Fibroblast of pulmonary artery (primary cell): Measurements from ENCODE around the gene BGLAP.

Source experiments
- DNase-seq: peaks from one replicate; pipeline ENCODE4 v3.0.0-alpha.2; 2010; ENCODE audit warnings: low read depth
- H3K4me3 ChIP-seq: replicated peaks from 2 replicates; pipeline ENCODE4 v1.5.1; 2011; ENCODE audit warnings: low read depth, mild to moderate bottlenecking, control low read depth, low read length, moderate library complexity
- TF ChIP-seq, protein P1 (sequence below): IDR thresholded peaks from 2 replicates; pipeline ENCODE4 v1.5.1; 2011; ENCODE audit warnings: mild to moderate bottlenecking, control low read depth, low read length, inconsistent platforms; ENCODE audit errors: missing control alignments

The BGLAP gene

DNA sequence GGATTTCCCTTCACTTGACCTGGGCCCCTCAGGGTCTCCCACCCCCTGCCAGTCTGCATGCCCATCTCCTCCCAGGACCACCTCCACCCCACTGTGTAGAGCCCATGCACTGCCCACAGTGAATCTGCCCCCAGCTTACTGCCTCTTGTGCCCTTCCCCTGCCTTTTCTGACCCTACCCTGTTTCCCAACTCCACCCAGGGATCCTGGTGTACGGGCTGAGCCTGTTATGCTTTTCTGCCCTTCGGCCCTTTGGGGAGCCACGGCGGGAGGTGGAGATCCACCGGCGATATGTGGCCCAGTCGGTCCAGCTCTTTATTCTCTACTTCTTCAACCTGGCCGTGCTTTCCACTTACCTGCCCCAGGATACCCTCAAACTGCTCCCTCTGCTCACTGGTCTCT lies 44.1 kb downstream of the BGLAP start:
- DNase-seq = no peak
- TF ChIP-seq, protein P1, sequence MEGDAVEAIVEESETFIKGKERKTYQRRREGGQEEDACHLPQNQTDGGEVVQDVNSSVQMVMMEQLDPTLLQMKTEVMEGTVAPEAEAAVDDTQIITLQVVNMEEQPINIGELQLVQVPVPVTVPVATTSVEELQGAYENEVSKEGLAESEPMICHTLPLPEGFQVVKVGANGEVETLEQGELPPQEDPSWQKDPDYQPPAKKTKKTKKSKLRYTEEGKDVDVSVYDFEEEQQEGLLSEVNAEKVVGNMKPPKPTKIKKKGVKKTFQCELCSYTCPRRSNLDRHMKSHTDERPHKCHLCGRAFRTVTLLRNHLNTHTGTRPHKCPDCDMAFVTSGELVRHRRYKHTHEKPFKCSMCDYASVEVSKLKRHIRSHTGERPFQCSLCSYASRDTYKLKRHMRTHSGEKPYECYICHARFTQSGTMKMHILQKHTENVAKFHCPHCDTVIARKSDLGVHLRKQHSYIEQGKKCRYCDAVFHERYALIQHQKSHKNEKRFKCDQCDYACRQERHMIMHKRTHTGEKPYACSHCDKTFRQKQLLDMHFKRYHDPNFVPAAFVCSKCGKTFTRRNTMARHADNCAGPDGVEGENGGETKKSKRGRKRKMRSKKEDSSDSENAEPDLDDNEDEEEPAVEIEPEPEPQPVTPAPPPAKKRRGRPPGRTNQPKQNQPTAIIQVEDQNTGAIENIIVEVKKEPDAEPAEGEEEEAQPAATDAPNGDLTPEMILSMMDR = no peak
- H3K4me3 ChIP-seq = no peak overlapping the region

DNA sequence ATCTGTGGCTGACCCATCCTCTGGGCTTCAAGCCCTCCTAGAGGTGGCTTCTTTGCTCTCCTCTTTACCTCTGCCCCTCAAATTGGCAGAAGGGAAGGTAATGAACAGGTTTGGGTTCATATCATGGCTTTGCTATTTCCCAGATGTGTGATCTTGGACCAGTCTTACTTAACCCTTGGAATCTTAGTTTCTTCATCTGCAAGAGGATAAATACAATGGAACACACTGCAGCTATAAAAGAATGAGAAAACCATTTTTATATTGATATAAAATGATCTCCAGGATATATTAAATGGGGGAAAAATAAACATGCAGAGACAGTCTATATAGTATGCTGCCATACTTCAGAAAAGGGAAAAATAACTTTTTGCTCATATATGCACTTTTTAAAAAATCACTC lies 47.9 kb downstream of the BGLAP start:
- no peak for DNase-seq
- no peak overlapping the region for H3K4me3 ChIP-seq
- TF ChIP-seq, protein P1 = no peak

DNA sequence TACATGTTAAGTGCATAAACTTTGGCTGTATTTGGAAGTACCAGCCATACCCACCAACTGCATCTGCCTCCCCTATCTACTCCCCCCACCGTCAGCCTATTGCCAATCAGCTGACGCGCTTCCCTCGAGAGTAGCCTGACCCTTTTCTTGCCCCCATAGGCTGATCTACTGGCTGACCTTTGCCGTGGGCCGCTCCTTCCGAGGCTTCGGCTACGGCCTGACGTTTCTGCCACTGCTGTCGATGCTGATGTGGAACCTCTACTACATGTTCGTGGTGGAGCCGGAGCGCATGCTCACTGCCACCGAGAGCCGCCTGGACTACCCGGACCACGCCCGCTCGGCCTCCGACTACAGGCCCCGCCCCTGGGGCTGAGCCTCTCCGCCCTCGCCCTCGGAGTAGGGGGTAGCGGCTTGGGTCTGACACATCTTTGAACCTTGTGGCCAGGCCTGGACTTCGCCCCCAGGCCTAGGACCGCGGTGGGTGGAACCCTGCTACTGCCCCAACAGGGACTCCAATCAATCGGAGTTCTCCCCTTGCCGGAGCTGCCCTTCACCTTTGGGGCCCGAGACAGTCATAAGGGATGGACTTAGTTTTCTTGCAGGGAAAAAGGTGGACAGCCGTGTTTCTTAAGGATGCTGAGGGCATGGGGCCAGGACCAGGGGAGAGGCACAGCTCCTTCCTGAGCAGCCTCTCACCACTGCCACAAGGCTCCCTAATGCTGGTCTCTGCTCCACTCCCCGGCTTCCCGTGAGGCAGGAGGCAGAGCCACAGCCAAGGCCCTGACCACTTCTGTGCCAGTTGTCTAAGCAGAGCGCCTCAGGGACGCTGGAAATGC lies 49.5 kb downstream of the BGLAP start:
- peak; percentile 77 for DNase-seq
- TF ChIP-seq, protein P1 = no peak
- peak overlapping the region; percentile 55 for H3K4me3 ChIP-seq
